ENCODE measurements around the gene ZDHHC14.

GRCh38 chr6:157491571-157492232 lies 110.7 kb downstream of the ZDHHC14 start:
- TF ChIP-seq POLR2A (IDR thresholded peaks at IDR 0.05) (no peak), CTCF (IDR thresholded peaks at IDR 0.05) (no peak), POLR2AphosphoS5 (IDR thresholded peaks at IDR 0.05) (no peak)
